Measurements from ENCODE around the gene SENP1.
"Not testable (repeated sequence)": the region's sequence is repeated elsewhere in the genome, so short reads cannot be mapped to it uniquely, and the experiment has no call there.

SENP1 gene

GRCh38 chr12:48105867-48106680, at the start of gene SENP1:
Gene SENP1 (minus strand): TSS chr12:48106079. CDS start chr12:48101472, 4,607 bp downstream.
- DNase-seq, result peak; percentile 40

GRCh38 chr12:48151103-48151771, 45.4 kb upstream of the SENP1 start:
- DNase-seq, result no peak

GRCh38 chr12:48145981-48146380, 40.1 kb upstream of the SENP1 start:
- no peak for DNase-seq

- no peak for DNase-seq
Measured at GRCh38 chr12:48143898-48144297, 38.0 kb upstream of the SENP1 start.

GRCh38 chr12:48142818-48143674, 37.2 kb upstream of the SENP1 start:
- no peak for DNase-seq

GRCh38 chr12:48135027-48135426, 29.1 kb upstream of the SENP1 start:
- no peak for DNase-seq

GRCh38 chr12:48132826-48133225, 26.9 kb upstream of the SENP1 start:
- DNase-seq, result no peak

GRCh38 chr12:48131517-48131916, 25.6 kb upstream of the SENP1 start:
- DNase-seq, result no peak

- no peak for DNase-seq
Measured at GRCh38 chr12:48129376-48129775, 23.5 kb upstream of the SENP1 start.

- no peak for DNase-seq
Measured at GRCh38 chr12:48128800-48129199, 22.9 kb upstream of the SENP1 start.

- DNase-seq, result no peak
Measured at GRCh38 chr12:48126953-48127630, 21.2 kb upstream of the SENP1 start.

GRCh38 chr12:48125985-48126384, 20.1 kb upstream of the SENP1 start:
- no peak for DNase-seq

- DNase-seq, result not testable (repeated sequence)
Measured at GRCh38 chr12:48125542-48125941, 19.7 kb upstream of the SENP1 start.

- DNase-seq, result no peak
Measured at GRCh38 chr12:48123169-48123568, 17.3 kb upstream of the SENP1 start.

- no peak for DNase-seq
Measured at GRCh38 chr12:48122065-48122834, 16.4 kb upstream of the SENP1 start.

- DNase-seq, result no peak
Measured at GRCh38 chr12:48121522-48121921, 15.6 kb upstream of the SENP1 start.

GRCh38 chr12:48119834-48120195, 13.9 kb upstream of the SENP1 start:
- no peak for DNase-seq

GRCh38 chr12:48119078-48119833, 13.4 kb upstream of the SENP1 start, which contains the start of gene PFKM:
Gene PFKM (plus strand): TSS chr12:48119364. CDS start chr12:48122775, 3,411 bp downstream.
- DNase-seq, result no peak

- no peak for DNase-seq
Measured at GRCh38 chr12:48118284-48118871, 12.5 kb upstream of the SENP1 start.

- no peak for DNase-seq
Measured at GRCh38 chr12:48115957-48116356, 10.1 kb upstream of the SENP1 start.

- not testable (repeated sequence) for DNase-seq
Measured at GRCh38 chr12:48111312-48111693, 5.4 kb upstream of the SENP1 start.
